ENCODE measurements around the gene KCNB1. TPM values are rescaled to one million over a fixed set of nuclear protein-coding genes. Genes with fewer than 3 reads are reported as not detected.

The KCNB1 gene
- total RNA-seq, 1 donor from 2014 or later: 0.41 TPM

DNA sequence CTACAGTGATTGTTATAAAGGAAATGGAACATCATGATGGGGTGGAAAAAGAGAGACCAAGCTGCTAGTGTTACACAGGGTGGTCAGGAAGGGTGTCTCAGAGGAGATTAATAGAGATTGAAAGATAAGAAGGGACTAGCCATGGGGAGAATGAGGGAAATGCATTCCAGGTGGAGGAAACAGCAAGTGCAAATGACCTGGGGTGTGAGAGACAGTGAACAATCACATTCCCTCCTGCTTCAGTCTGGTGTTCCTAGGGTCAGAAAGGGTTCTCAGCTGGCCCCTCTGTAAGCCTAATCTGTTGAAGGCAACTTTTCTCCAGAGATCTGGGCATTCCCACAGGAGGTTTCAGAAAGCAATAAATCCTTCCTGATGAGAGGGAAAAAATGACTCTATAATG lies 3.6 kb upstream of the KCNB1 start:
- ATAC-seq (no peak), DNase-seq (no peak)
- H3K9me3 ChIP-seq: no peaks in the 10 kb centered on the region
- TF ChIP-seq, protein P1, sequence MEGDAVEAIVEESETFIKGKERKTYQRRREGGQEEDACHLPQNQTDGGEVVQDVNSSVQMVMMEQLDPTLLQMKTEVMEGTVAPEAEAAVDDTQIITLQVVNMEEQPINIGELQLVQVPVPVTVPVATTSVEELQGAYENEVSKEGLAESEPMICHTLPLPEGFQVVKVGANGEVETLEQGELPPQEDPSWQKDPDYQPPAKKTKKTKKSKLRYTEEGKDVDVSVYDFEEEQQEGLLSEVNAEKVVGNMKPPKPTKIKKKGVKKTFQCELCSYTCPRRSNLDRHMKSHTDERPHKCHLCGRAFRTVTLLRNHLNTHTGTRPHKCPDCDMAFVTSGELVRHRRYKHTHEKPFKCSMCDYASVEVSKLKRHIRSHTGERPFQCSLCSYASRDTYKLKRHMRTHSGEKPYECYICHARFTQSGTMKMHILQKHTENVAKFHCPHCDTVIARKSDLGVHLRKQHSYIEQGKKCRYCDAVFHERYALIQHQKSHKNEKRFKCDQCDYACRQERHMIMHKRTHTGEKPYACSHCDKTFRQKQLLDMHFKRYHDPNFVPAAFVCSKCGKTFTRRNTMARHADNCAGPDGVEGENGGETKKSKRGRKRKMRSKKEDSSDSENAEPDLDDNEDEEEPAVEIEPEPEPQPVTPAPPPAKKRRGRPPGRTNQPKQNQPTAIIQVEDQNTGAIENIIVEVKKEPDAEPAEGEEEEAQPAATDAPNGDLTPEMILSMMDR (IDR thresholded peaks at IDR 0.05): no peak
- no peaks in the 10 kb centered on the region for H3K36me3 ChIP-seq
- no peak overlapping the region for H3K27ac ChIP-seq
- intact Hi-C loops (cut with DNase I): loop anchor here (10.0 kb wide), 1 partner anchor 151 kb away; no protein-coding TSS in a partner anchor
- H3K27me3 ChIP-seq: peaks cover 75% of the 10 kb centered on the region
- H3K4me3 ChIP-seq: no peak overlapping the region
- peaks cover 9% of the 10 kb centered on the region for H3K4me1 ChIP-seq

DNA sequence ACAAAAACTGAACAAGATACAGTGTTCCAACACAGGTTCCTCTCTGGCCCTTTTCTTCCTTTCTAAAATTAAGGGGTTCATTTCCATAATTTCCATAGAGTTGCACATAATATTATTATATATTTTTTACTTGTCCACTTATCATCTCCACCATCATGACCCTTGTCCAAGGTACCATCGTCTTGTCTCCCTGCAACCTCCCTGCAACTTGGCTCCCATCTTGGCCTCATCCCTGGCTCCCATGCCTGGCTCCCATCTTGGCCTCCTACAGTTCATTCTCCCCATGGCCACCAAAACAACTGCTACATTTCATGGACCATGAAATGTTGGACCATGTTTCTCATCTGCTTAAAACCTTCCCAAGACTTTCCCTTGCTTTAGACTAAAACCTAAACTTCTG lies 3.1 kb upstream of the KCNB1 start:
- intact Hi-C loops (cut with DNase I): loop anchor here (10.0 kb wide), 1 partner anchor 151 kb away; no protein-coding TSS in a partner anchor
- H3K27ac ChIP-seq: no peak overlapping the region
- no peaks in the 10 kb centered on the region for H3K36me3 ChIP-seq
- no peaks in the 10 kb centered on the region for H3K9me3 ChIP-seq
- TF ChIP-seq, protein P1 (IDR thresholded peaks at IDR 0.05): no peak
- DNase-seq (no peak), ATAC-seq (no peak)
- no peak overlapping the region for H3K4me3 ChIP-seq
- peaks cover 72% of the 10 kb centered on the region for H3K27me3 ChIP-seq
- peaks cover 9% of the 10 kb centered on the region for H3K4me1 ChIP-seq

DNA sequence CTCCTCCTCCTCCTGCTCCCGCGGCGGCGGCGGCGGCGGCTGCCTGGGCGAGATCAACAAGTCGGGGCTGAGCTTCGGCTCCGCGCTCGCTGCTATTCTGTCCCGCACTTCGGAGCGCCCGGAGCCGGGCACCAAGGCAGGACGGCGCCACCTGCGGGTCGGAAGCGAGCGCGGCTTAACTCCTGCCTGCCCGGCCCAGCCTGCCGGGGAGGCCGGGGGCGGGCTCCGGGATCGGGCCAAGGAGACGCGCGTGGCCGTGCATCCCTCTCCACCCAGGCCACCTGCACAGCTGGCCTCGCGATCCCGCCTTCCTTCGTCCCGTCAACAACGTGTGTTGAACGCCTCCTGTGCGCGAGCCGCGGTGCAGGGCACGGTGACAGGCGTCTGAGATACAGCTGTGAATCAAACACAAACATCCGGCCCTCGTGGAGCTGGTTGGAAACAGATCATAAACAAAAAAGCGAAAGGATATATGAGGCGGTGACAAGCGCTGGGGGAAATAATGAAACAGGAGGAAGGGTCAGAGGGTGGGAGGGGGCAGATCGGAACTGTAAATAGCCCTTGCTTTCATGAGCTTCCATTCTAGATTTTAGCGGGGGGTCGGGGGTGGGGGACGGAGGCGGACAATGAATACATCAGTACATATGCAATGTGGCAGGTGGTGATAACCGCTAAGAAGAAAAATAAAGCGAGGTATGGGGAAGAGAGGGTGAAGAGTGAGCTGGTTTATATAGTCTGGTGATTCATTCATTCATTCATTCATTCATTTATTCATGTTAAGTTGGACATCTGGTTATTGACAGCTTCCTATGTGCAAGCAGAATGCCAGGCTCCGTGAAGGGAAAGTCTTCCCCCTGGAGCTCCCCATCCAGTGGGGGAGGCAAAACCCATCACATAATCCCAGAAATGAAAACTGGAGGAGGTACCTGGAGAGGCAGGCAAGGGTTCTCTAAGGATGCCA lies 2.0 kb upstream of the KCNB1 start:
- TF ChIP-seq, protein P1 (IDR thresholded peaks at IDR 0.05): peak; percentile 65
- intact Hi-C loops (cut with DNase I): loop anchor here (10.0 kb wide), 1 partner anchor 150 kb away; no protein-coding TSS in a partner anchor
- no peak overlapping the region for H3K27ac ChIP-seq
- no peaks in the 10 kb centered on the region for H3K36me3 ChIP-seq
- peak overlapping the region; percentile 43 for H3K4me3 ChIP-seq
- H3K4me1 ChIP-seq: peaks cover 9% of the 10 kb centered on the region
- H3K27me3 ChIP-seq: peaks cover 76% of the 10 kb centered on the region
- peak; percentile 83 for DNase-seq
- ATAC-seq: peak; percentile 84
- H3K9me3 ChIP-seq: no peaks in the 10 kb centered on the region

DNA sequence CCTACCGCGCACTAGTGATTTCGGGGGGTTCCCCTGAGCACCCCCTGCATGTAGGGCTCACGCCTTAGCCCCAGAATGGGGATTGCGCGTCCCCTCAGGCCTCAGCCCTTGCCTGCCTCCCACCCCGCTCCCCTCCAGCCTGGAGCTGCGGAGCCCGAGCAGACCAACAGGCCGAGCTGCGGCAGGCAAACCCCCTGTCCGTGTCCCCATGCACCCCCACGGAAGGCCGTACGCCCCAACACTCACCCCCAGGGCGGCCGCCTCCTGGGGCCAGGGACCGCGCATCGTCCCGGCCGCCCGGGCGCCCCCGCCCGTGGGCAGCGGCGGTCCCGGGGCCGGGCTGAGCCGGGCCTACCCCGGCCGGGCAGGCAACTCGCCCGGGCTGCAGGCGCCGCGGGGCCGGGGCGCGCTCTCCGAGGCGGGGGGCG lies 1.2 kb upstream of the KCNB1 start:
- DNase-seq: no peak
- ATAC-seq: no peak
- peaks cover 74% of the 10 kb centered on the region for H3K27me3 ChIP-seq
- H3K27ac ChIP-seq: no peak overlapping the region
- no peak overlapping the region for H3K4me3 ChIP-seq
- H3K4me1 ChIP-seq: peaks cover 9% of the 10 kb centered on the region
- TF ChIP-seq, protein P1 (IDR thresholded peaks at IDR 0.05): no peak
- intact Hi-C loops (cut with DNase I): loop anchor here (10.0 kb wide), 1 partner anchor 149 kb away; no protein-coding TSS in a partner anchor
- H3K36me3 ChIP-seq: no peaks in the 10 kb centered on the region
- no peaks in the 10 kb centered on the region for H3K9me3 ChIP-seq

DNA sequence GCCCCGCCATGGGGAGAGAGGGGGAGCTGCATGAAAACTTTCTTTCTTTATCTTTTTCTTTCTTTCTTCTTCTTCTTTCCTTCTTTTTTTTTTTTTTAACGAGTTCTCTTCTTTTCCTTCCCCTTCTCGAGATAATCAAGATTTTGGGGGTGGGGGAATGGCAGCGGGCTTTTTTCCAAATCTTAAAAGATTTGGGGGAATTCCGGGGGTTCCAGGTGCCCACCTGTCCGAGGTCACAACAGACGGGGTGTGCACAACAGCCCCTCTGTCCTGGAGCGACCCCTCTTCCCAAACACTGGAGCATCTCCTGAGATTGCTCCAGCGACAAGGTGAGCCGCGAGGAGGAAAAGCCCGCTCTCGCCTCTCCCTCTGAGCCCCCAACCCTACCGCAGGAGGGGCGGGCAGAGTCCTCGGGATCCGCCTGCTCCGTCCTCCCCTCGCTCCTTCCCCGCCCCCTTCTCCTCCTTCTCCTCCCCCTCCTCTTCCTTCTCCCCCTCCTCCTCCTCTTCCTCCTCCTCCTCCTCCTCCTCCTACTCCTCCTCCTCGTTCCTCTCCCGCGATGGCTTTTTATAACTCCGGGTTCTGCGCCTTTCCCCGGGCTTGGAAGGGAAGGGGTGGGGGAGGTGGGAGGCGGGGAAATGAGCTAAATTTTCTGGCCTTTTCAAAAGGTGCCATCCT lies 689 bp upstream of the KCNB1 start:
- H3K27ac ChIP-seq: no peak overlapping the region
- DNase-seq (no peak), ATAC-seq (no peak)
- H3K27me3 ChIP-seq: peaks cover 68% of the 10 kb centered on the region
- no peaks in the 10 kb centered on the region for H3K36me3 ChIP-seq
- peaks cover 9% of the 10 kb centered on the region for H3K4me1 ChIP-seq
- no peaks in the 10 kb centered on the region for H3K9me3 ChIP-seq
- TF ChIP-seq, protein P1 (IDR thresholded peaks at IDR 0.05): no peak
- no peak overlapping the region for H3K4me3 ChIP-seq
- intact Hi-C loops (cut with DNase I): loop anchor here (10.0 kb wide), 1 partner anchor 148 kb away; no protein-coding TSS in a partner anchor

Measured in upper lobe of right lung (tissue), 1 donor.